SH-SY5Y (cell line): Measurements from ENCODE around the gene QRICH2.

ENCODE experiments used
- GATA2 ChIP-seq: IDR thresholded peaks from 2 replicates; pipeline ENCODE4 v1.6.1; 2011; ENCODE audit warnings: mild to moderate bottlenecking, low read depth, low read length
- GATA3 ChIP-seq: IDR thresholded peaks from 2 replicates; pipeline ENCODE4 v1.6.1; 2011; ENCODE audit warnings: low read depth, mild to moderate bottlenecking, low read length, moderate library complexity

DNA sequence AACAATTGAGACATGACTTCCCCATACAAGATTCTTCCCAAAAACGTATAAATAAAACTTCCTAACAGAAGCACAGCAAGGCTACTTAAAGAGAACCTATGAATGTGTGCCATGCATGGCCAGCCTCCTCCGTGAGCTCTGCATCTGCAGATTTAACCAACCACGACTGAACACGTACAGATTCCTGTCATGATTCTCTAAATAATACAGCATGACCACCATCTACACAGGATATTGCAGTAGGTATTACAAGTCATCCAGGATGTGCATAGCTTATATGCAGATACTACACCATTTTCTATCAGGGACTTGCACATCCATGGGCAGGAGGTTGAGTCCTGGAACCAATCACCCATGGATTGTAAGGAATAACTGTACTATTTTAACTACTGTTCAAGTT is 1.4 kb upstream of the QRICH2 start:
- no peak for TF ChIP-seq GATA3
- TF ChIP-seq GATA2 = no peak
